Mesenchymal stem cell (in vitro differentiated cells and primary cell): ENCODE measurements around the gene LUM.
A peak's percentile ranks its signal among the peaks of the same experiment; 100 is the strongest.

Source experiments
- DNase-seq: peaks from one replicate; pipeline ENCODE4 v3.0.0-alpha.2; 2013
- H2AFZ ChIP-seq: one replicate; pipeline ENCODE4 v1.6.1; 2013; ENCODE audit warnings: low read depth, mild to moderate bottlenecking, control low read depth, inconsistent platforms, low read length, moderate library complexity
- H2AK5ac ChIP-seq: 2 replicates; pipeline ENCODE4 v1.6.1; 2013; ENCODE audit warnings: low read length, moderate library complexity, mild to moderate bottlenecking, inconsistent platforms; ENCODE audit not compliant: severe bottlenecking
- H2BK120ac ChIP-seq: one replicate; pipeline ENCODE4 v1.6.1; 2013; ENCODE audit warnings: low read depth, mild to moderate bottlenecking, inconsistent platforms, low read length, moderate library complexity
- H2BK12ac ChIP-seq, 2 experiments: one replicate each; pipeline ENCODE4 v1.6.1; 2013; ENCODE audit warnings: inconsistent platforms in 2 of 2, low read length in 2 of 2, mild to moderate bottlenecking in 2 of 2, moderate library complexity in 2 of 2, control low read depth in 1 of 2
- H2BK15ac ChIP-seq: one replicate; pipeline ENCODE4 v1.6.1; 2013; ENCODE audit warnings: mild to moderate bottlenecking, low read depth, inconsistent platforms; ENCODE audit not compliant: poor library complexity, severe bottlenecking
- H2BK5ac ChIP-seq: 2 replicates; pipeline ENCODE4 v1.6.1; 2013; ENCODE audit warnings: low read depth, mild to moderate bottlenecking, low read length, control low read depth, inconsistent platforms; ENCODE audit not compliant: poor library complexity, severe bottlenecking
- H3K14ac ChIP-seq, 2 experiments: one replicate each; pipeline ENCODE4 v1.6.1; 2013; ENCODE audit warnings: inconsistent platforms in 2 of 2, low read length in 2 of 2, control low read depth in 1 of 2, mild to moderate bottlenecking in 1 of 2, moderate library complexity in 1 of 2
- H3K18ac ChIP-seq, 2 experiments: one replicate each; pipeline ENCODE4 v1.6.1; 2013; ENCODE audit warnings: inconsistent platforms in 2 of 2, low read length in 2 of 2, control low read depth in 1 of 2, low read depth in 1 of 2, mild to moderate bottlenecking in 1 of 2
- H3K23ac ChIP-seq, 2 experiments: one replicate each; pipeline ENCODE4 v1.6.1; 2013; ENCODE audit warnings: inconsistent platforms in 2 of 2, low read length in 2 of 2, mild to moderate bottlenecking in 2 of 2, moderate library complexity in 2 of 2, control low read depth in 1 of 2
- H3K27ac ChIP-seq: 2 replicates; pipeline ENCODE4 v1.5.1; 2013; ENCODE audit warnings: mild to moderate bottlenecking, moderate library complexity, low read length, control low read depth, inconsistent platforms; ENCODE audit not compliant: poor library complexity, severe bottlenecking
- H3K27me3 ChIP-seq, 2 experiments: 2 replicates each; pipeline versions ENCODE4 v1.6.1 to v1.7.0; 2013; ENCODE audit warnings: low read length in 2 of 2, mild to moderate bottlenecking in 2 of 2, moderate library complexity in 2 of 2, control low read depth in 1 of 2, inconsistent platforms in 1 of 2; ENCODE audit not compliant: control insufficient read depth in 1 of 2, insufficient read depth in 1 of 2
- H3K36me3 ChIP-seq, 2 experiments: 2 replicates each; pipeline versions ENCODE4 v1.6.1 to v1.7.0; 2013; ENCODE audit warnings: low read length in 2 of 2, control low read depth in 1 of 2, inconsistent platforms in 1 of 2, low read depth in 1 of 2, mild to moderate bottlenecking in 1 of 2; ENCODE audit not compliant: insufficient read depth in 2 of 2, control insufficient read depth in 1 of 2
- H3K4ac ChIP-seq, 2 experiments: one replicate each; pipeline ENCODE4 v1.6.1; 2013; ENCODE audit warnings: inconsistent platforms in 2 of 2, low read length in 2 of 2, mild to moderate bottlenecking in 2 of 2, moderate library complexity in 2 of 2, control low read depth in 1 of 2, low read depth in 1 of 2
- H3K4me1 ChIP-seq: 2 replicates; pipeline ENCODE4 v1.6.1; 2013; ENCODE audit warnings: low read depth, low read length, control low read depth; ENCODE audit not compliant: control insufficient read depth, insufficient read depth
- H3K4me2 ChIP-seq: 2 replicates; pipeline ENCODE4 v1.6.1; 2013; ENCODE audit warnings: low read length, mild to moderate bottlenecking, inconsistent platforms; ENCODE audit not compliant: poor library complexity, severe bottlenecking
- H3K4me3 ChIP-seq, 2 experiments: 2 replicates each; pipeline versions ENCODE4 v1.5.1 to v1.7.0; 2013; ENCODE audit warnings: low read length in 2 of 2, mild to moderate bottlenecking in 2 of 2, control low read depth in 1 of 2, low read depth in 1 of 2; ENCODE audit not compliant: insufficient read depth in 1 of 2
- H3K79me1 ChIP-seq: replicated peaks from 2 replicates; pipeline ENCODE4 v1.6.1; 2013; ENCODE audit warnings: mild to moderate bottlenecking, control low read depth, low read length, inconsistent platforms; ENCODE audit not compliant: poor library complexity, severe bottlenecking
- H3K9ac ChIP-seq: 2 replicates; pipeline ENCODE4 v1.7.0; 2013; ENCODE audit warnings: mild to moderate bottlenecking, low read length, moderate library complexity
- H3K9me3 ChIP-seq: 2 replicates; pipeline ENCODE4 v1.7.0; 2013; ENCODE audit warnings: mild to moderate bottlenecking, low read length; ENCODE audit not compliant: control insufficient read depth
- H4K8ac ChIP-seq: one replicate; pipeline ENCODE4 v1.6.1; 2013; ENCODE audit warnings: inconsistent platforms, mild to moderate bottlenecking, low read length, moderate library complexity
- H4K91ac ChIP-seq: one replicate; pipeline ENCODE4 v1.6.1; 2013; ENCODE audit warnings: mild to moderate bottlenecking, low read length, inconsistent platforms
- WGBS: methylation state at CpG from one replicate; pipeline ENCODE4 v1.1.7; 2013; ENCODE audit warnings: mixed read lengths; 5-methylcytosine and 5-hydroxymethylcytosine counted together

Gene LUM

DNA sequence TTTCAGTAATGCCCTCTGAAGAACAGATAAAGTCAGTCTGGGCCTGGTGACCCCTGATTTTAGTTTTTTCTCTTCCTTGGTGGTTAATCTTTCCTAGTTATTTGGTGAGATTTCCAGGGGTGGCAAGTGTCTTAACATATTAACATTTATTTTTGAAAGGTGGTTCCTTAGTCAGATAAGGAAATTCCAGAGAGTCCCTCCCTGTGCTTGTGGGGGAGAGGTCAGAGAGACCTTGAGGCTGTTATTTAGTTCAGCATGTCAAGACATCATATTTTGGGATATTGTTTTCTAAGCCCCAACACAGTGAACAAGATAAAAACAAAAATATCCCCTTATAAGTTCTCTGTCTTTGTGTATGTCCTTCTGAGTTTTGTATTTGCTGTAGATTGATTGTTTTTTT lies 9.5 kb upstream of the LUM start:
- no peak overlapping the region for H3K27ac ChIP-seq
- no peaks in the 10 kb centered on the region for H3K9me3 ChIP-seq
- H4K8ac ChIP-seq = no peak overlapping the region
- H3K36me3 ChIP-seq = no peaks in the 10 kb centered on the region
- no peak overlapping the region for H2BK5ac ChIP-seq
- no peak overlapping the region for H3K9ac ChIP-seq
- H3K18ac ChIP-seq = no peak overlapping the region
- no peak overlapping the region for H2BK120ac ChIP-seq
- no peak overlapping the region for H3K4me2 ChIP-seq
- no peak overlapping the region for H3K23ac ChIP-seq
- no peak overlapping the region for H2AK5ac ChIP-seq
- H3K4ac ChIP-seq = no peak overlapping the region
- H3K4me3 ChIP-seq = no peak overlapping the region
- H2BK12ac ChIP-seq = no peak overlapping the region
- H3K4me1 ChIP-seq = no peaks in the 10 kb centered on the region
- no peak overlapping the region for H2BK15ac ChIP-seq
- H3K79me1 ChIP-seq = no peaks in the 10 kb centered on the region
- no peaks in the 10 kb centered on the region for H3K27me3 ChIP-seq
- peak overlapping the region; percentile 63 for H2AFZ ChIP-seq
- no peak for DNase-seq
- H4K91ac ChIP-seq = no peak overlapping the region
- H3K14ac ChIP-seq = no peak overlapping the region

DNA sequence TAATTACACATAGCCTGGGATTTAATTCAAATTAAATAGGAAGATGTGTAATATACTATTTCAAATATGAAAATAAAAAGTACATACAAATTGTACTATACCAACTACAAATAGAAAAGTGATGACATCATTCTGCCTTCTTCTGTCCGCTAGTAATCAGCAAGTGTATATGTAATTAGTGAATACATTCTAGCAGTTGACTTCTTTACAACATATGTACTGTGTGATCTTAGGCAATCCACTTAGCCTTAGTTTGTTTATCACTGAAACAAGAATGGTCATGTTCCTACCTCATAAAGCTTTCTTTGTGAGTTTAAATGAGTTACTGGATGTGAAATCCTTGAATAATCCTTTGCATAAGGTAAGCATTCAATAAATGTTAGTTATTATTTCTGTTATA lies 7.8 kb upstream of the LUM start:
- Histone ChIP-seq H3K18ac (no peak overlapping the region), H2AK5ac (no peak overlapping the region), H3K14ac (no peak overlapping the region), H2BK12ac (no peak overlapping the region), H4K8ac (no peak overlapping the region), H3K23ac (no peak overlapping the region), H3K4me3 (no peak overlapping the region), H2BK15ac (no peak overlapping the region), H2BK5ac (no peak overlapping the region), H3K79me1 (no peaks in the 10 kb centered on the region), H3K27ac (no peak overlapping the region), H3K4me2 (no peak overlapping the region), H3K36me3 (no peaks in the 10 kb centered on the region), H3K4me1 (no peaks in the 10 kb centered on the region), H3K9ac (no peak overlapping the region), H3K9me3 (no peaks in the 10 kb centered on the region), H2AFZ (no peak overlapping the region), H3K27me3 (no peaks in the 10 kb centered on the region), H2BK120ac (no peak overlapping the region), H4K91ac (no peak overlapping the region), H3K4ac (no peak overlapping the region)
- peak; percentile 57 for DNase-seq
- WGBS = no CpG with 5 or more reads among the region's 1 CpG

DNA sequence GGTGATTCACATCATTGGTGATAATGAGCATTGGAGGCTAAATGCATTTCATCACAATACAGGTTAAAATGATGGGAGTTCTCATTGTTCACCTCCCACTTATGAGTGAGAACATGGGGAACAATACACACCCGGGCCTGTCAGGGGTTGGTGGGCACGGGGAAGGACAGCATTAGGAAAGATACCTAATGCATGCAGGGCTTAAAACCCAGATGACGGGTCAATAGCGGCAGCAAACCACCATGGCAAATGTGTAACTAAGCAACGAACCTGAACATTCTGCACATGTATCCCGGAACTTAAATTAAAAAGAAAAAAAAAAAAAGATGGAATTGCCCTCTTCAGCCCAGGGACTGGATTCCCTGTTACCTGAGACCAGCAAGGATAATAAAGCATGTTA lies 2.3 kb upstream of the LUM start:
- Histone ChIP-seq H4K8ac (no peak overlapping the region), H3K4me3 (no peak overlapping the region), H2BK120ac (no peak overlapping the region), H2AFZ (no peak overlapping the region), H3K23ac (no peak overlapping the region), H4K91ac (no peak overlapping the region), H3K9ac (no peak overlapping the region), H3K18ac (no peak overlapping the region), H3K27me3 (no peaks in the 10 kb centered on the region), H3K36me3 (no peaks in the 10 kb centered on the region), H2BK5ac (no peak overlapping the region), H3K9me3 (no peaks in the 10 kb centered on the region), H3K4me1 (no peaks in the 10 kb centered on the region), H3K27ac (no peak overlapping the region), H3K4ac (no peak overlapping the region), H2BK15ac (no peak overlapping the region), H3K4me2 (no peak overlapping the region), H3K14ac (no peak overlapping the region), H2BK12ac (peak overlapping the region in 1 of 2 experiments; percentile 7), H2AK5ac (no peak overlapping the region), H3K79me1 (no peaks in the 10 kb centered on the region)
- 98% methylated on average over 6 of the region's 6 CpGs for WGBS
- DNase-seq = no peak

DNA sequence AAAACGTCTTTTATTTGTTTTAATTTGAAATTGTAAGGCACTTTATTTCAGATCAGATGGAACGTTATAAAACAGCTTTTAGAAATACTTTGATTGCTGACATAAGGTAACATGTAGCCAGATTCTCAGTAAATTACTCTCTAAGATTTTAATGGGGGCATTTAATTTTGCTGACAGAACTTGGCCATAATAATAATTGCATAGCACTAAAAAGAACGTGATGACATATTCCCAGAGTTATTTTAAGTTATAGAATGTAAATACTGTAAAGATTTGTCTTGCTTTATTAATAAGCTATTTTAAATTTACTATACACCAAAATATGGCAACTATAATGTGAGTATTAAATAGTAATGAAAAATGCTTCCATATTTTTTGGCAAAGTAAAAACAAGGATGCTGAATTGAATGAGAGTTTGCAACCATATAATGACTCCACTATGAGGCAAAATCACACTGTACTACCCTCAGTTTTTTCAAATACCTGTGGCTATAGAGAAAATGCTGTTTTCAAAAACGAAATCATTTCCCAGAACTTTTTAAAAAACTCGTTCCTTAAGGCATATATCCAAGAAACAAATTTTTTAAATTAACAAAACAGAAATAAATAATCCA lies 876 bp downstream of the LUM start:
- no peak overlapping the region for H2AFZ ChIP-seq
- WGBS = 0% methylated on average over 2 of the region's 5 CpGs
- no peak overlapping the region for H2BK5ac ChIP-seq
- H3K9ac ChIP-seq = peak overlapping the region; percentile 94
- no peak overlapping the region for H3K23ac ChIP-seq
- no peak overlapping the region for H2BK12ac ChIP-seq
- H3K27ac ChIP-seq = no peak overlapping the region
- H3K9me3 ChIP-seq = no peaks in the 10 kb centered on the region
- no peaks in the 10 kb centered on the region for H3K79me1 ChIP-seq
- no peak overlapping the region for H2BK120ac ChIP-seq
- no peak overlapping the region for H4K8ac ChIP-seq
- H4K91ac ChIP-seq = no peak overlapping the region
- DNase-seq = no peak
- no peak overlapping the region for H2BK15ac ChIP-seq
- H3K4me2 ChIP-seq = no peak overlapping the region
- H3K27me3 ChIP-seq = no peaks in the 10 kb centered on the region
- no peaks in the 10 kb centered on the region for H3K4me1 ChIP-seq
- H3K4me3 ChIP-seq = peak overlapping the region in 1 of 2 experiments; percentile 77
- H2AK5ac ChIP-seq = no peak overlapping the region
- no peak overlapping the region for H3K4ac ChIP-seq
- no peak overlapping the region for H3K14ac ChIP-seq
- H3K36me3 ChIP-seq = no peaks in the 10 kb centered on the region
- no peak overlapping the region for H3K18ac ChIP-seq
